HEK293 (cell line): ENCODE measurements around the gene SMARCA1.

Experiments used
- GFI1B ChIP-seq: fragments of 450-650 bp; formaldehyde crosslinking; IDR thresholded peaks from 2 replicates; pipeline ENCODE4 v1.5.1; 2016; ENCODE audit warnings: missing biosample characterization, missing genetic modification characterization
- IKZF3 ChIP-seq: fragments of 450-650 bp; IDR thresholded peaks from 2 replicates; pipeline ENCODE4 v1.5.0; 2018; ENCODE audit warnings: missing biosample characterization, mild to moderate bottlenecking, missing genetic modification characterization, moderate library complexity
- KLF7 ChIP-seq: fragments of 450-650 bp; formaldehyde crosslinking; IDR thresholded peaks from 2 replicates; pipeline ENCODE4 v1.5.1; 2016; ENCODE audit warnings: missing biosample characterization, missing genetic modification characterization, borderline replicate concordance
- MZF1 ChIP-seq: fragments of 450-650 bp; formaldehyde crosslinking; IDR thresholded peaks from 2 replicates; pipeline ENCODE4 v1.5.1; 2017; ENCODE audit warnings: missing biosample characterization, missing genetic modification characterization, borderline replicate concordance
- RBAK ChIP-seq: fragments of 450-650 bp; formaldehyde crosslinking; IDR thresholded peaks from 2 replicates; pipeline ENCODE4 v1.5.1; 2016; ENCODE audit warnings: missing biosample characterization, missing genetic modification characterization
- SETDB1 ChIP-seq: IDR thresholded peaks from one replicate; pipeline ENCODE4 v1.6.1; 2017; ENCODE audit warnings: mild to moderate bottlenecking, low read length, moderate library complexity, mixed read lengths; ENCODE audit not compliant: insufficient read length
- ZFP41 ChIP-seq: fragments of 450-650 bp; formaldehyde crosslinking; IDR thresholded peaks from 2 replicates; pipeline ENCODE4 v1.5.1; 2016; ENCODE audit warnings: missing biosample characterization, missing genetic modification characterization, borderline replicate concordance
- ZNF10 ChIP-seq: fragments of 450-650 bp; formaldehyde crosslinking; IDR thresholded peaks from 2 replicates; pipeline ENCODE4 v1.5.1; 2017; ENCODE audit warnings: missing biosample characterization, missing genetic modification characterization
- ZNF174 ChIP-seq: fragments of 450-650 bp; formaldehyde crosslinking; IDR thresholded peaks from 2 replicates; pipeline ENCODE4 v1.5.0; 2017; ENCODE audit warnings: missing biosample characterization, mild to moderate bottlenecking, missing genetic modification characterization
- ZNF221 ChIP-seq: fragments of 450-650 bp; formaldehyde crosslinking; IDR thresholded peaks from 2 replicates; pipeline ENCODE4 v1.5.1; 2017; ENCODE audit warnings: missing biosample characterization, missing genetic modification characterization, borderline replicate concordance
- ZNF24 ChIP-seq: fragments of 450-650 bp; formaldehyde crosslinking; IDR thresholded peaks from 2 replicates; pipeline ENCODE4 v1.5.1; 2016; ENCODE audit warnings: missing biosample characterization, missing genetic modification characterization
- ZNF510 ChIP-seq: fragments of 450-650 bp; formaldehyde crosslinking; IDR thresholded peaks from 2 replicates; pipeline ENCODE4 v1.5.1; 2018; ENCODE audit warnings: mild to moderate bottlenecking, missing genetic modification characterization, missing biosample characterization; ENCODE audit not compliant: insufficient replicate concordance
- ZNF561 ChIP-seq: fragments of 450-650 bp; IDR thresholded peaks from 2 replicates; pipeline ENCODE4 v1.5.1; 2018; ENCODE audit warnings: missing biosample characterization, missing genetic modification characterization, borderline replicate concordance
- ZNF843 ChIP-seq: fragments of 450-650 bp; formaldehyde crosslinking; IDR thresholded peaks from 2 replicates; pipeline ENCODE4 v1.5.1; 2016; ENCODE audit warnings: missing biosample characterization, missing genetic modification characterization
- TF ChIP-seq, protein P1 (sequence below): fragments of 450-650 bp; formaldehyde crosslinking; IDR thresholded peaks from 2 replicates; pipeline ENCODE4 v1.5.1; 2016; ENCODE audit warnings: missing biosample characterization, missing genetic modification characterization
- TF ChIP-seq, protein P2 (sequence below): fragments of 450-650 bp; formaldehyde crosslinking; conservative IDR thresholded peaks from 2 replicates; pipeline ENCODE4 v1.5.1; 2016; ENCODE audit warnings: low read depth, missing biosample characterization, missing genetic modification characterization
- TF ChIP-seq, protein P3 (sequence below): fragments of 450-650 bp; formaldehyde crosslinking; IDR thresholded peaks from 2 replicates; pipeline ENCODE4 v1.5.1; 2016; ENCODE audit warnings: missing biosample characterization, missing genetic modification characterization
- TF ChIP-seq, protein P4 (sequence below): fragments of 450-650 bp; formaldehyde crosslinking; IDR thresholded peaks from 2 replicates; pipeline ENCODE4 v1.5.1; 2016; ENCODE audit warnings: missing biosample characterization, missing genetic modification characterization, borderline replicate concordance
- TF ChIP-seq, protein P5 (sequence below): fragments of 450-650 bp; IDR thresholded peaks from 2 replicates; pipeline ENCODE4 v1.5.1; 2018; ENCODE audit warnings: missing biosample characterization, missing genetic modification characterization

Gene SMARCA1

DNA sequence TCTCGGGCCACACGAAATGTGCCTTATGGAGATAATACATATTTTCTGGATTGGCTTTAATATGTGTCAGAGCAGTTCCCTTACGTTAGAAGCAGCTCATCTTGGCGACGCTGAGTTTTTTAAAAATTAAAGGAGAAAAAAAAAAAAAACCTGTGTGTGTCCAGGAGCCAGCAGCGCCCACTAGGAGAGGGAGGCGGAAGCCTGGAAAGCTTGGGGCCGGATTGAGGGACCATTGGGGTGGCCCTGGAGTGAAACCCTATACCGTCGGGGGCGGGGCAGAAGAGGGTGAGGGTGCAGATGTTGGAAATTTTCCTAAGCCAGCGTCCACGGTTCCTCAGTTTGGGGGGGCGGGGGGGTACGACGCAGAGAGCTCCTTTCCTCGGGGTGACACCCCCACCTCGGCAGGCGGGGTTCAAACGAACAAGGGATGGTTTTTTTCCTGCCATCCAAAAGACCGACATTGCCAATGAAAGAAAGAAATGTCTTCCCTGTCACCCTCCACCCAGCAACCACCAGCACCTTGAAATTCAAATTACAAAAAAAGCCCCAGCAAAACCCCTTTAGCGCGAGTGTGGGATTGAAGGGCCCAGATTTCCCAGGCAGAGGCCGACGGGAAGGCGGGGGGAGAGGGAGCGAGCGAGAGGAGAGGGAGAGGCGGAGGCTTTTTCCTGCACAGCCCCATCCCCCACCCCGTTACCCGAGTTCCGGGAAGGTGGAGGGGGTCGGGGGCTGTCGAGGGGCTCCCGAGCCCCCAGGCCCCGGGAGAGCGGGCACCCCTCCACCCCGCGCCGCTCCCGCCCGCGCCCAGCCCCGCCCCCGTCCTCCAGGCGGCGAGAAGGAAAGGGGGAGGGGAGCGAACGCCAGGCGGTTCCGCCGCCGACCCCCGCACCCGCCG is 859 bp downstream of the SMARCA1 start (continued):
- TF ChIP-seq, protein P1, sequence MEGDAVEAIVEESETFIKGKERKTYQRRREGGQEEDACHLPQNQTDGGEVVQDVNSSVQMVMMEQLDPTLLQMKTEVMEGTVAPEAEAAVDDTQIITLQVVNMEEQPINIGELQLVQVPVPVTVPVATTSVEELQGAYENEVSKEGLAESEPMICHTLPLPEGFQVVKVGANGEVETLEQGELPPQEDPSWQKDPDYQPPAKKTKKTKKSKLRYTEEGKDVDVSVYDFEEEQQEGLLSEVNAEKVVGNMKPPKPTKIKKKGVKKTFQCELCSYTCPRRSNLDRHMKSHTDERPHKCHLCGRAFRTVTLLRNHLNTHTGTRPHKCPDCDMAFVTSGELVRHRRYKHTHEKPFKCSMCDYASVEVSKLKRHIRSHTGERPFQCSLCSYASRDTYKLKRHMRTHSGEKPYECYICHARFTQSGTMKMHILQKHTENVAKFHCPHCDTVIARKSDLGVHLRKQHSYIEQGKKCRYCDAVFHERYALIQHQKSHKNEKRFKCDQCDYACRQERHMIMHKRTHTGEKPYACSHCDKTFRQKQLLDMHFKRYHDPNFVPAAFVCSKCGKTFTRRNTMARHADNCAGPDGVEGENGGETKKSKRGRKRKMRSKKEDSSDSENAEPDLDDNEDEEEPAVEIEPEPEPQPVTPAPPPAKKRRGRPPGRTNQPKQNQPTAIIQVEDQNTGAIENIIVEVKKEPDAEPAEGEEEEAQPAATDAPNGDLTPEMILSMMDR (tag by site-specific recombination): no peak
- TF ChIP-seq ZNF843 (tag by site-specific recombination) (no peak), GFI1B (tag by site-specific recombination) (peak; percentile 67; the same call in 1 of the 2 replicates), KLF7 (tag by site-specific recombination) (no peak), ZNF561 (tag by site-specific recombination) (no peak), ZNF24 (tag by site-specific recombination) (no peak), MZF1 (tag by site-specific recombination) (no peak), SETDB1 (no peak), RBAK (tag by site-specific recombination) (no peak), ZNF10 (tag by site-specific recombination) (no peak), ZNF510 (tag by site-specific recombination) (no peak), ZNF221 (tag by site-specific recombination) (no peak), IKZF3 (peak; percentile 65; the same call in 1 of the 2 replicates), ZNF174 (tag by site-specific recombination) (no peak), ZFP41 (tag by site-specific recombination) (no peak)
- TF ChIP-seq, protein P2, sequence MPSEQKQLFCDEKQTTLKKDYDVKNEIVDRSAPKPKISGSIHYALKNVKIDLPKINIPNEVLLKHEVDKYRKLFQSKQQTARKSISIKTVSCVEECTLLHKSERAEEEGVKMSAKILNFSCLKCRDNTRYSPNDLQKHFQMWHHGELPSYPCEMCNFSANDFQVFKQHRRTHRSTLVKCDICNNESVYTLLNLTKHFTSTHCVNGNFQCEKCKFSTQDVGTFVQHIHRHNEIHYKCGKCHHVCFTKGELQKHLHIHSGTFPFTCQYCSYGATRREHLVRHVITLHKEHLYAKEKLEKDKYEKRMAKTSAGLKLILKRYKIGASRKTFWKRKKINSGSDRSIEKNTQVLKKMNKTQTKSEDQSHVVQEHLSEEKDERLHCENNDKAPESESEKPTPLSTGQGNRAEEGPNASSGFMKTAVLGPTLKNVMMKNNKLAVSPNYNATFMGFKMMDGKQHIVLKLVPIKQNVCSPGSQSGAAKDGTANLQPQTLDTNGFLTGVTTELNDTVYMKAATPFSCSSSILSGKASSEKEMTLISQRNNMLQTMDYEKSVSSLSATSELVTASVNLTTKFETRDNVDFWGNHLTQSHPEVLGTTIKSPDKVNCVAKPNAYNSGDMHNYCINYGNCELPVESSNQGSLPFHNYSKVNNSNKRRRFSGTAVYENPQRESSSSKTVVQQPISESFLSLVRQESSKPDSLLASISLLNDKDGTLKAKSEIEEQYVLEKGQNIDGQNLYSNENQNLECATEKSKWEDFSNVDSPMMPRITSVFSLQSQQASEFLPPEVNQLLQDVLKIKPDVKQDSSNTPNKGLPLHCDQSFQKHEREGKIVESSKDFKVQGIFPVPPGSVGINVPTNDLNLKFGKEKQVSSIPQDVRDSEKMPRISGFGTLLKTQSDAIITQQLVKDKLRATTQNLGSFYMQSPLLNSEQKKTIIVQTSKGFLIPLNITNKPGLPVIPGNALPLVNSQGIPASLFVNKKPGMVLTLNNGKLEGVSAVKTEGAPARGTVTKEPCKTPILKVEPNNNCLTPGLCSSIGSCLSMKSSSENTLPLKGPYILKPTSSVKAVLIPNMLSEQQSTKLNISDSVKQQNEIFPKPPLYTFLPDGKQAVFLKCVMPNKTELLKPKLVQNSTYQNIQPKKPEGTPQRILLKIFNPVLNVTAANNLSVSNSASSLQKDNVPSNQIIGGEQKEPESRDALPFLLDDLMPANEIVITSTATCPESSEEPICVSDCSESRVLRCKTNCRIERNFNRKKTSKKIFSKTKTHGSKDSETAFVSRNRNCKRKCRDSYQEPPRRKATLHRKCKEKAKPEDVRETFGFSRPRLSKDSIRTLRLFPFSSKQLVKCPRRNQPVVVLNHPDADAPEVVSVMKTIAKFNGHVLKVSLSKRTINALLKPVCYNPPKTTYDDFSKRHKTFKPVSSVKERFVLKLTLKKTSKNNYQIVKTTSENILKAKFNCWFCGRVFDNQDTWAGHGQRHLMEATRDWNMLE (tag by site-specific recombination): no peak
- TF ChIP-seq, protein P3, sequence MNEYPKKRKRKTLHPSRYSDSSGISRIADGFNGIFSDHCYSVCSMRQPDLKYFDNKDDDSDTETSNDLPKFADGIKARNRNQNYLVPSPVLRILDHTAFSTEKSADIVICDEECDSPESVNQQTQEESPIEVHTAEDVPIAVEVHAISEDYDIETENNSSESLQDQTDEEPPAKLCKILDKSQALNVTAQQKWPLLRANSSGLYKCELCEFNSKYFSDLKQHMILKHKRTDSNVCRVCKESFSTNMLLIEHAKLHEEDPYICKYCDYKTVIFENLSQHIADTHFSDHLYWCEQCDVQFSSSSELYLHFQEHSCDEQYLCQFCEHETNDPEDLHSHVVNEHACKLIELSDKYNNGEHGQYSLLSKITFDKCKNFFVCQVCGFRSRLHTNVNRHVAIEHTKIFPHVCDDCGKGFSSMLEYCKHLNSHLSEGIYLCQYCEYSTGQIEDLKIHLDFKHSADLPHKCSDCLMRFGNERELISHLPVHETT (tag by site-specific recombination): no peak
- TF ChIP-seq, protein P4, sequence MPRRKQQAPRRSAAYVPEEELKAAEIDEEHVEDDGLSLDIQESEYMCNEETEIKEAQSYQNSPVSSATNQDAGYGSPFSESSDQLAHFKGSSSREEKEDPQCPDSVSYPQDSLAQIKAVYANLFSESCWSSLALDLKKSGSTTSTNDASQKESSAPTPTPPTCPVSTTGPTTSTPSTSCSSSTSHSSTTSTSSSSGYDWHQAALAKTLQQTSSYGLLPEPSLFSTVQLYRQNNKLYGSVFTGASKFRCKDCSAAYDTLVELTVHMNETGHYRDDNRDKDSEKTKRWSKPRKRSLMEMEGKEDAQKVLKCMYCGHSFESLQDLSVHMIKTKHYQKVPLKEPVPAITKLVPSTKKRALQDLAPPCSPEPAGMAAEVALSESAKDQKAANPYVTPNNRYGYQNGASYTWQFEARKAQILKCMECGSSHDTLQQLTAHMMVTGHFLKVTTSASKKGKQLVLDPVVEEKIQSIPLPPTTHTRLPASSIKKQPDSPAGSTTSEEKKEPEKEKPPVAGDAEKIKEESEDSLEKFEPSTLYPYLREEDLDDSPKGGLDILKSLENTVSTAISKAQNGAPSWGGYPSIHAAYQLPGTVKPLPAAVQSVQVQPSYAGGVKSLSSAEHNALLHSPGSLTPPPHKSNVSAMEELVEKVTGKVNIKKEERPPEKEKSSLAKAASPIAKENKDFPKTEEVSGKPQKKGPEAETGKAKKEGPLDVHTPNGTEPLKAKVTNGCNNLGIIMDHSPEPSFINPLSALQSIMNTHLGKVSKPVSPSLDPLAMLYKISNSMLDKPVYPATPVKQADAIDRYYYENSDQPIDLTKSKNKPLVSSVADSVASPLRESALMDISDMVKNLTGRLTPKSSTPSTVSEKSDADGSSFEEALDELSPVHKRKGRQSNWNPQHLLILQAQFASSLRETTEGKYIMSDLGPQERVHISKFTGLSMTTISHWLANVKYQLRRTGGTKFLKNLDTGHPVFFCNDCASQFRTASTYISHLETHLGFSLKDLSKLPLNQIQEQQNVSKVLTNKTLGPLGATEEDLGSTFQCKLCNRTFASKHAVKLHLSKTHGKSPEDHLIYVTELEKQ (tag by site-specific recombination): no peak
- TF ChIP-seq, protein P5, sequence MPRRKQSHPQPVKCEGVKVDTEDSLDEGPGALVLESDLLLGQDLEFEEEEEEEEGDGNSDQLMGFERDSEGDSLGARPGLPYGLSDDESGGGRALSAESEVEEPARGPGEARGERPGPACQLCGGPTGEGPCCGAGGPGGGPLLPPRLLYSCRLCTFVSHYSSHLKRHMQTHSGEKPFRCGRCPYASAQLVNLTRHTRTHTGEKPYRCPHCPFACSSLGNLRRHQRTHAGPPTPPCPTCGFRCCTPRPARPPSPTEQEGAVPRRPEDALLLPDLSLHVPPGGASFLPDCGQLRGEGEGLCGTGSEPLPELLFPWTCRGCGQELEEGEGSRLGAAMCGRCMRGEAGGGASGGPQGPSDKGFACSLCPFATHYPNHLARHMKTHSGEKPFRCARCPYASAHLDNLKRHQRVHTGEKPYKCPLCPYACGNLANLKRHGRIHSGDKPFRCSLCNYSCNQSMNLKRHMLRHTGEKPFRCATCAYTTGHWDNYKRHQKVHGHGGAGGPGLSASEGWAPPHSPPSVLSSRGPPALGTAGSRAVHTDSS (tag by site-specific recombination): no peak
